H1 (cell line): ENCODE data around the gene NR3C2. TPM values are rescaled to one million over a fixed set of nuclear protein-coding genes. Genes with fewer than 3 reads are reported as not detected.

Experiments used
- GTF2F1 ChIP-seq: IDR thresholded peaks from 2 replicates; pipeline ENCODE4 v1.6.1; 2012; ENCODE audit warnings: low read depth, low read length, improper control_type of control experiment, borderline replicate concordance
- TBP ChIP-seq: IDR thresholded peaks from 2 replicates; pipeline ENCODE4 v1.6.1; 2011; ENCODE audit warnings: low read depth, low read length, improper control_type of control experiment
- polyA plus RNA-seq, 7 experiments: library from polyadenylated mRNA; depleted of rRNA in 3 of 7; stranded (reverse) in 5 of 7; unstranded in 2 of 7; fragments of >200 nt in 5 of 7; fragments of 200-250 nt in 2 of 7; gene quantifications; 1 replicate in 5 of 7; 2 replicates in 1 of 7; 4 replicates in 1 of 7; pipeline versions ENCODE4 v1.2.1 to v1.2.3, GENCODE V29; 2011 to 2013; ENCODE audit warnings: missing spikeins in 2 of 7, mixed read lengths in 2 of 7
- total RNA-seq: library from RNA; stranded (reverse); fragmentation: NEBNext Ultra II Directional; extraction: Animal tissue kit (Norgen Biotek cat#: 25700); gene quantifications from 2 replicates; pipeline ENCODE4 v1.2.1, GENCODE V29; 2021
- TF ChIP-seq, protein P1 (sequence below), 3 experiments: IDR thresholded peaks; 1 replicate in 2 of 3; 2 replicates in 1 of 3; pipeline versions ENCODE4 v1.5.1 to v1.6.1; 2011; ENCODE audit warnings: low read length in 3 of 3, mild to moderate bottlenecking in 3 of 3, inconsistent platforms in 2 of 3, low read depth in 1 of 3, moderate library complexity in 1 of 3; ENCODE audit not compliant: insufficient read depth in 1 of 3; ENCODE audit errors: control extremely low read depth in 1 of 3
- TF ChIP-seq, protein P2 (sequence below): IDR thresholded peaks from 2 replicates; pipeline ENCODE4 v1.6.1; 2011; ENCODE audit warnings: low read depth, mild to moderate bottlenecking, low read length; ENCODE audit not compliant: insufficient read depth

The NR3C2 gene
- total and polyA plus RNA-seq, 2 of the 8 experiments (the other 6 are each of a cell fraction or from before 2014, with no cell fraction given) = 0.80 to 3.9 TPM

DNA sequence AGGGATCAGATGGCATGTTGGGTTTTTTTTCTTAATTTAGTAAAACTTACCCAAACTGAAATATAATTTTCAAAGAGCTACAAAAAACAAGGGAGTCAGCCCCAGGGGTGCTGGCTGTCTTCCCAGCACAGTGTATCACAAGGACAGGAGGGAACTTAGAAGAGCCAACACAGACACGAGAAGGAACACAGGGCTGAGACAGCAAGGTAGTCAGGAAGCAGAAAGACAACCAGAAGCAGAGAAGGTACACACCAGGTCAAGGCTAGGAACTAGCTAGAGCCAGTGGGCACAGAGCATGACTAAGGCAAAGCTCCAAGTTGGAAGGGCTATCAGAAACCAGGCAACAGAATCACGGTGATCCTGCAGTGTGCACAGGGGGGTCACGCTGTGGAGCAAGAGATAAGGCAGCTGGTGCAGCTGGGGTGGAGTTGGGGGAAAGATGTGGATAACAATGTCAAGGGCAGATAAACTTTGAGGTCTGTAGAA lies 168.7 kb downstream of the NR3C2 start (continued):
- TF ChIP-seq, protein P1, sequence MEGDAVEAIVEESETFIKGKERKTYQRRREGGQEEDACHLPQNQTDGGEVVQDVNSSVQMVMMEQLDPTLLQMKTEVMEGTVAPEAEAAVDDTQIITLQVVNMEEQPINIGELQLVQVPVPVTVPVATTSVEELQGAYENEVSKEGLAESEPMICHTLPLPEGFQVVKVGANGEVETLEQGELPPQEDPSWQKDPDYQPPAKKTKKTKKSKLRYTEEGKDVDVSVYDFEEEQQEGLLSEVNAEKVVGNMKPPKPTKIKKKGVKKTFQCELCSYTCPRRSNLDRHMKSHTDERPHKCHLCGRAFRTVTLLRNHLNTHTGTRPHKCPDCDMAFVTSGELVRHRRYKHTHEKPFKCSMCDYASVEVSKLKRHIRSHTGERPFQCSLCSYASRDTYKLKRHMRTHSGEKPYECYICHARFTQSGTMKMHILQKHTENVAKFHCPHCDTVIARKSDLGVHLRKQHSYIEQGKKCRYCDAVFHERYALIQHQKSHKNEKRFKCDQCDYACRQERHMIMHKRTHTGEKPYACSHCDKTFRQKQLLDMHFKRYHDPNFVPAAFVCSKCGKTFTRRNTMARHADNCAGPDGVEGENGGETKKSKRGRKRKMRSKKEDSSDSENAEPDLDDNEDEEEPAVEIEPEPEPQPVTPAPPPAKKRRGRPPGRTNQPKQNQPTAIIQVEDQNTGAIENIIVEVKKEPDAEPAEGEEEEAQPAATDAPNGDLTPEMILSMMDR (IDR thresholded peaks at IDR 0.05; ENCODE audit: control extremely low read depth in 1 of 3, insufficient read depth in 1 of 3, low read depth in 1 of 3, low read length in 3 of 3) = no peak
- TF ChIP-seq, protein P2, sequence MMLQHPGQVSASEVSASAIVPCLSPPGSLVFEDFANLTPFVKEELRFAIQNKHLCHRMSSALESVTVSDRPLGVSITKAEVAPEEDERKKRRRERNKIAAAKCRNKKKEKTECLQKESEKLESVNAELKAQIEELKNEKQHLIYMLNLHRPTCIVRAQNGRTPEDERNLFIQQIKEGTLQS = no peak
- TF ChIP-seq TBP (no peak), GTF2F1 (no peak)
